OCI-LY1 (cell line): ENCODE measurements around the gene SLC43A3.

Source experiments
- H2AFZ ChIP-seq: fragments of 200-600 bp; sonication (generic), shearing (Covaris generic); 2 replicates; pipeline ENCODE4 v1.6.0; 2014; ENCODE audit warnings: antibody characterized with exemption, mild to moderate bottlenecking, low read length
- H3F3A ChIP-seq: fragments of 200-600 bp; sonication (generic), shearing (Covaris generic); 2 replicates; pipeline ENCODE4 v1.6.0; 2014; ENCODE audit warnings: mild to moderate bottlenecking, antibody characterized with exemption, low read length, moderate library complexity; ENCODE audit not compliant: insufficient read depth
- H3K27ac ChIP-seq: fragments of 200-600 bp; sonication (generic); 2 replicates; pipeline ENCODE4 v1.5.1; 2014; ENCODE audit warnings: low read length, mixed run types, mild to moderate bottlenecking, low read depth; ENCODE audit not compliant: poor library complexity, severe bottlenecking
- H3K27me3 ChIP-seq: fragments of 200-600 bp; sonication (generic); 2 replicates; pipeline ENCODE4 v1.6.0; 2014; ENCODE audit warnings: antibody characterized with exemption, mild to moderate bottlenecking, low read length, moderate library complexity; ENCODE audit not compliant: insufficient read depth
- H3K36me3 ChIP-seq: fragments of 200-600 bp; sonication (generic); 2 replicates; pipeline ENCODE4 v1.6.1; 2014; ENCODE audit warnings: mild to moderate bottlenecking, antibody characterized with exemption, low read length, moderate library complexity, mixed read lengths; ENCODE audit not compliant: insufficient read depth
- H3K4me1 ChIP-seq: fragments of 200-600 bp; sonication (generic); 2 replicates; pipeline ENCODE4 v1.5.1; 2014; ENCODE audit warnings: mild to moderate bottlenecking, low read length, moderate library complexity; ENCODE audit not compliant: insufficient read depth, severe bottlenecking
- H3K4me2 ChIP-seq: fragments of 200-600 bp; sonication (generic), shearing (Covaris generic); 2 replicates; pipeline ENCODE4 v1.6.1; 2014; ENCODE audit warnings: low read length
- H3K4me3 ChIP-seq: fragments of 200-600 bp; sonication (generic); 2 replicates; pipeline ENCODE4 v1.5.1; 2014; ENCODE audit warnings: low read length, low read depth, mild to moderate bottlenecking, mixed read lengths; ENCODE audit not compliant: poor library complexity, severe bottlenecking
- H3K79me2 ChIP-seq: fragments of 200-600 bp; shearing (Covaris generic); 2 replicates; pipeline ENCODE4 v1.6.1; 2016; ENCODE audit warnings: mixed run types, low read length, mixed read lengths; ENCODE audit not compliant: insufficient read depth
- H3K9ac ChIP-seq: fragments of 200-600 bp; sonication (generic), shearing (Covaris generic); 2 replicates; pipeline ENCODE4 v1.6.1; 2014; ENCODE audit warnings: mild to moderate bottlenecking, low read length, mixed read lengths
- H3K9me2 ChIP-seq: fragments of 200-600 bp; sonication (generic), shearing (Covaris generic); 2 replicates; pipeline ENCODE4 v1.6.1; 2014; ENCODE audit warnings: low read depth, mild to moderate bottlenecking, low read length, mixed read lengths
- H3K9me3 ChIP-seq: fragments of 200-600 bp; shearing (Covaris generic); 2 replicates; pipeline ENCODE4 v1.6.1; 2014; ENCODE audit warnings: low read length, mixed read lengths
- H4K20me1 ChIP-seq: fragments of 200-600 bp; sonication (generic), shearing (Covaris generic); 2 replicates; pipeline ENCODE4 v1.6.0; 2016; ENCODE audit warnings: mild to moderate bottlenecking, low read length; ENCODE audit not compliant: insufficient read depth
- EZH2 ChIP-seq: fragments of 200-600 bp; sonication (generic), shearing (Covaris generic); IDR thresholded peaks from 2 replicates; pipeline ENCODE4 v1.8.0; 2017; ENCODE audit warnings: borderline replicate concordance, mixed run types, mild to moderate bottlenecking, antibody characterized with exemption, low read length, moderate library complexity, mixed read lengths
- TF ChIP-seq, protein P1 (sequence below): fragments of 200-600 bp; sonication (generic), shearing (Covaris generic); IDR thresholded peaks from 2 replicates; pipeline ENCODE4 v1.5.1; 2017; ENCODE audit warnings: mild to moderate bottlenecking, antibody characterized with exemption, low read length, moderate library complexity, mixed read lengths

SLC43A3 gene

DNA sequence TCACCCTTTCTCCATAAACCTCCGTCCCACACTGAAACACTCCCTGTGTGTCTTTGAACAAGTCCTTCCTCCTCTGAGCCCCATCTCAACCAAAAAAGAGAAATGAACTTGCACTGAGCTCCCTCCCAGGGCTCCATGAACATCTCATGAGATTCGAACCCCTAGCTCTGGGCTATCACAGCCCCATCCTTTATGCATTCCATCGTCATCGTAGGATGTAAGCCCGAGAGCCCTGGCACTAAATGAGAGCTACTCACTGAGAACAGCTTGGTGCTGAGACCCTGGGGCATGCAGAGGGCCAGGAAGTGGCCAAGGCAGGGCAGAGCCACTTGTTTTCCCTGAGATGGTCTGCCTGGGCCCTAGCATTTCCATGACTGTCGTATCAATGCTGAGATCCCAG, 12.9 kb upstream of the SLC43A3 start:
- H3K9me2 ChIP-seq: no peaks in the 10 kb centered on the region
- no peaks in the 10 kb centered on the region for H4K20me1 ChIP-seq
- H3K27me3 ChIP-seq: no peaks in the 10 kb centered on the region; the same call in 1 of the 2 replicates
- TF ChIP-seq, protein P1, sequence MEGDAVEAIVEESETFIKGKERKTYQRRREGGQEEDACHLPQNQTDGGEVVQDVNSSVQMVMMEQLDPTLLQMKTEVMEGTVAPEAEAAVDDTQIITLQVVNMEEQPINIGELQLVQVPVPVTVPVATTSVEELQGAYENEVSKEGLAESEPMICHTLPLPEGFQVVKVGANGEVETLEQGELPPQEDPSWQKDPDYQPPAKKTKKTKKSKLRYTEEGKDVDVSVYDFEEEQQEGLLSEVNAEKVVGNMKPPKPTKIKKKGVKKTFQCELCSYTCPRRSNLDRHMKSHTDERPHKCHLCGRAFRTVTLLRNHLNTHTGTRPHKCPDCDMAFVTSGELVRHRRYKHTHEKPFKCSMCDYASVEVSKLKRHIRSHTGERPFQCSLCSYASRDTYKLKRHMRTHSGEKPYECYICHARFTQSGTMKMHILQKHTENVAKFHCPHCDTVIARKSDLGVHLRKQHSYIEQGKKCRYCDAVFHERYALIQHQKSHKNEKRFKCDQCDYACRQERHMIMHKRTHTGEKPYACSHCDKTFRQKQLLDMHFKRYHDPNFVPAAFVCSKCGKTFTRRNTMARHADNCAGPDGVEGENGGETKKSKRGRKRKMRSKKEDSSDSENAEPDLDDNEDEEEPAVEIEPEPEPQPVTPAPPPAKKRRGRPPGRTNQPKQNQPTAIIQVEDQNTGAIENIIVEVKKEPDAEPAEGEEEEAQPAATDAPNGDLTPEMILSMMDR: no peak
- no peak for TF ChIP-seq EZH2
- no peaks in the 10 kb centered on the region for H3K9me3 ChIP-seq
- H3K36me3 ChIP-seq: no peaks in the 10 kb centered on the region
- H3F3A ChIP-seq: no peaks in the 10 kb centered on the region
- no peaks in the 10 kb centered on the region for H3K79me2 ChIP-seq
- no peak overlapping the region for H2AFZ ChIP-seq
- no peak overlapping the region for H3K9ac ChIP-seq
- no peak overlapping the region for H3K27ac ChIP-seq
- no peaks in the 10 kb centered on the region for H3K4me1 ChIP-seq
- no peak overlapping the region for H3K4me2 ChIP-seq
- H3K4me3 ChIP-seq: no peak overlapping the region

DNA sequence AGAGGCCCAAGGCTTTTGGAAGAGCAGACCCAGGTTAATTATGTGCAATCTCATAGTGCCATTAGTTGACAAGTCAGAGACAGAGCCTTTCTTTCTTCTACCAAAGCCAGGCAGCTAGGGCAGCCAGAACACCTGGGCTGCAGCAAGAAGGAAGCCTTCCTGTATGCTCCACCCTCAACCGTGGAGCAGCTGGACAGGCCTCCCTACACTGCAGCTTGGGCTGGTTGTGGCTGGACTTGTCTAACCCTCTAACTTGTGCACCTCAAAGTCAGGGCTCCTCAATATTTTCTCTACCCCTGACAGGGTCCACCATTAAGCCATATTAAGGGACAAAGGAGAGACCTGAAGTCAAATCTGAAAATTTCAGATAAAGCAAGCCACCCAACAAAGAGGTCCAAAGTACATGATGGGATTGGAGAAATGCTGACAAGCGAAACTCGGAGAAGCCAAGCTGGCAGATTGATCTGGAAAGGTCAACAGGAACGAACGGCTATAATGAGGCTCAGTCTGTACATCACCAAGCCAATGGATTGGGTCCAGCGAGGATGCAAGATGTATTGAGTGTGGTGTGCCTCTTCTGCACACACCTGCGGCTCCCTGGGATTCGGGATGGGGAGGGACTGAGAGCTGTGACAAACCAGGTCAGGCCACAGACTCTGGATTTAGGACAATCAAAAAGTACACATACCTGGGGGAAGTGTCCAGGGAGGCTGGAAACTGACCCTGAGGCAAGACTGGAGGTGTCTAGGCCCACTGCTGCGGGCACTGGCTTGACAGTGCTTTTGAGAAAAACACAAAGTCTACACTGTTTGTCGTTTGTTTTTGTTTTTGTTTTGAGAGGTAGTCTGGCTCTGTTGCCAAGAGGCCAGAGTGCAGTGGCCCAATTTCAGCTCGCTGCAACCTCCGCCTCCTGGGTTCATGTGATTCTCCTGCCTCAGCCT, 11.7 kb upstream of the SLC43A3 start:
- H3K9ac ChIP-seq: no peak overlapping the region
- H3K4me1 ChIP-seq: no peaks in the 10 kb centered on the region
- no peaks in the 10 kb centered on the region for H3F3A ChIP-seq
- H2AFZ ChIP-seq: no peak overlapping the region
- no peaks in the 10 kb centered on the region for H3K79me2 ChIP-seq
- H3K4me2 ChIP-seq: no peak overlapping the region
- H4K20me1 ChIP-seq: no peaks in the 10 kb centered on the region
- H3K9me3 ChIP-seq: no peaks in the 10 kb centered on the region
- H3K27me3 ChIP-seq: no peaks in the 10 kb centered on the region; the same call in 1 of the 2 replicates
- H3K9me2 ChIP-seq: no peaks in the 10 kb centered on the region
- no peaks in the 10 kb centered on the region for H3K36me3 ChIP-seq
- H3K27ac ChIP-seq: no peak overlapping the region
- no peak overlapping the region for H3K4me3 ChIP-seq
- TF ChIP-seq, protein P1: no peak
- TF ChIP-seq EZH2: no peak

DNA sequence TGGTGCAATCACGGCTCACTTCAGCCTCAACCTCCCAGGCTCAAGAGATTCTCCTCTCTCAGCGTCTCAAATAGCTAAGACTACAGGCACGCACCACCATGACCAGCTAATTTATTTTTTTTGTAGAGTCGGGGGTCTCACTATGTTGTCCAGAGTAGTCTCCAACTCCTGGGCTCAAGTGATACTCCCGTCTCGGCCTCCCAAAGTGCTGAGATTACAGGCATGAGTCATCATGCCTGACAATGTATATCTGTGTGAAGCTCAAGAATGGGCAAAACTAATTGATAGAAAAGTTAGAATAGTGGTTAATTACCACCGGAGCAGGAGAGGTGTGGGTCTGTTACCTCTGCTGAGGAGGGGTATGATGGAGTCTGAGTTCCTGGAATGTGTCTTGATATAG, 9.1 kb upstream of the SLC43A3 start:
- no peaks in the 10 kb centered on the region for H3F3A ChIP-seq
- TF ChIP-seq, protein P1: no peak
- no peak for TF ChIP-seq EZH2
- no peak overlapping the region for H2AFZ ChIP-seq
- H3K27ac ChIP-seq: no peak overlapping the region
- H3K27me3 ChIP-seq: no peaks in the 10 kb centered on the region; the same call in 1 of the 2 replicates
- H3K9me3 ChIP-seq: no peaks in the 10 kb centered on the region
- H3K36me3 ChIP-seq: no peaks in the 10 kb centered on the region
- H4K20me1 ChIP-seq: no peaks in the 10 kb centered on the region
- H3K4me3 ChIP-seq: no peak overlapping the region
- no peaks in the 10 kb centered on the region for H3K9me2 ChIP-seq
- H3K9ac ChIP-seq: no peak overlapping the region
- no peaks in the 10 kb centered on the region for H3K79me2 ChIP-seq
- H3K4me2 ChIP-seq: no peak overlapping the region
- H3K4me1 ChIP-seq: no peaks in the 10 kb centered on the region
